H1 (cell line): ENCODE data around the gene INPP5A.

Experiments used
- CTCF ChIP-seq, 3 experiments: IDR thresholded peaks; 1 replicate in 2 of 3; 2 replicates in 1 of 3; pipeline versions ENCODE4 v1.5.1 to v1.6.1; 2011; ENCODE audit warnings: low read length in 3 of 3, mild to moderate bottlenecking in 3 of 3, inconsistent platforms in 2 of 3, low read depth in 1 of 3, moderate library complexity in 1 of 3; ENCODE audit not compliant: insufficient read depth in 1 of 3; ENCODE audit errors: control extremely low read depth in 1 of 3
- EZH2 ChIP-seq: fragments of 200-600 bp; sonication (generic); IDR thresholded peaks from 2 replicates; pipeline ENCODE4 v1.7.1; 2012; ENCODE audit warnings: low read depth, mild to moderate bottlenecking, moderate library complexity, low read length, inconsistent platforms; ENCODE audit not compliant: severe bottlenecking
- POLR2A ChIP-seq, 2 experiments: IDR thresholded peaks; 1 replicate in 1 of 2; 2 replicates in 1 of 2; pipeline ENCODE4 v1.6.1; 2011; ENCODE audit warnings: low read depth in 2 of 2, low read length in 2 of 2, mild to moderate bottlenecking in 2 of 2; ENCODE audit errors: control extremely low read depth in 1 of 2
- POU5F1 ChIP-seq: IDR thresholded peaks from 2 replicates; pipeline ENCODE4 v1.6.1; 2011; ENCODE audit warnings: low read depth, mild to moderate bottlenecking, low read length, moderate library complexity

- TF ChIP-seq EZH2 (no peak), POU5F1 (no peak), CTCF (IDR thresholded peaks at IDR 0.05; ENCODE audit: control extremely low read depth in 1 of 3, insufficient read depth in 1 of 3, low read depth in 1 of 3, low read length in 3 of 3) (no peak), POLR2A (IDR thresholded peaks at IDR 0.05; ENCODE audit: control extremely low read depth in 1 of 2, low read depth in 2 of 2, low read length in 2 of 2) (no peak)
These were observed 140.1 kb downstream of the INPP5A start for GRCh38 chr10:132677473-132678227.
